ENCODE measurements around the gene RAB37.

- TF ChIP-seq POLR2AphosphoS5 (IDR thresholded peaks at IDR 0.05; ENCODE audit: low read depth), result no peak
- no peak for TF ChIP-seq CTCF (IDR thresholded peaks at IDR 0.05; ENCODE audit: insufficient read depth, low read length)
- TF ChIP-seq GABPA (IDR thresholded peaks at IDR 0.05; ENCODE audit: low read depth), result no peak
- TF ChIP-seq REST (IDR thresholded peaks at IDR 0.05; ENCODE audit: insufficient replicate concordance, low read depth), result no peak
- no peak for TF ChIP-seq SPI1 (IDR thresholded peaks at IDR 0.05; ENCODE audit: borderline replicate concordance, low read depth)
These were observed 2.3 kb downstream of the RAB37 start for GRCh38 chr17:74739227-74739831.

All from HL-60 (cell line).